ENCODE results near the gene ROCK2. TPM values are rescaled to one million over a fixed set of nuclear protein-coding genes. Genes with fewer than 3 reads are reported as not detected.

ROCK2 gene
- total RNA-seq, 2 experiments from 2014 or later: 12.6 to 12.7 TPM

DNA sequence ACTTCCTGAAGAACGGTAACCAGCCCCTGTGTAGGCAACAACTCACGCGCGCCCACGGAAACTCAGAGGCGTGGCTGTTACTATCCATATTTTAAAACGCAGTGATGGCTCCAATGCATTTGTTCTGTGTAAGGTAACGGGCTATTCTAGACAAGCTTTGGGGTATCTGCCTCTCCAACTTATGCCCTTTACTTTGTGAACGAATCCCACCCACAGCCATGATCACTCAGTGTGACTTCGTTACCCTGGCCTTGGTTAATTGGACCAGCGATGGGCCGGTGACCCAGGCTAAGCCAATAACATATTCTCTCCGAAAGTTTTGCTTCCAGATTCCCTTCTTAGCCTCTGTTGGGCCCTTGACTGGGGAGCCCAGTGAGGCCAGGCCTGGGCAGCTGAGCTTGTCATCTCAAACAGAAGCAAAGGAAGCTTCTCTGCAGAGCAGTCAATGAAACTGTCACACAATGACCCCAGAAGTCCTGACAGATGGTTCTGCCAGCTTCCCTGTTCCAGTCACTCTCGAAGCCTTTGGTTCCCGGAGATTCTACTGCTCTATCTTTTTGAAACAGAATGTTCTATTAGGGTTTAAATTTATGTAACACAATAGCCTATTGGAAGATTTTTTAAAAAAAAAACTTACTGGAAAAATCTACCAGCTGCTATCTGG, 30.7 kb upstream of the ROCK2 start:
- H3K27me3 Mint-ChIP-seq: no peaks in the 10 kb centered on the region
- H3K27ac Mint-ChIP-seq: no peak overlapping the region
- H3K36me3 Mint-ChIP-seq: no peaks in the 10 kb centered on the region
- H3K4me3 Mint-ChIP-seq: no peak overlapping the region
- no peaks in the 10 kb centered on the region for H3K9me3 Mint-ChIP-seq
- no peak for DNase-seq
- H3K4me1 Mint-ChIP-seq: no peaks in the 10 kb centered on the region

DNA sequence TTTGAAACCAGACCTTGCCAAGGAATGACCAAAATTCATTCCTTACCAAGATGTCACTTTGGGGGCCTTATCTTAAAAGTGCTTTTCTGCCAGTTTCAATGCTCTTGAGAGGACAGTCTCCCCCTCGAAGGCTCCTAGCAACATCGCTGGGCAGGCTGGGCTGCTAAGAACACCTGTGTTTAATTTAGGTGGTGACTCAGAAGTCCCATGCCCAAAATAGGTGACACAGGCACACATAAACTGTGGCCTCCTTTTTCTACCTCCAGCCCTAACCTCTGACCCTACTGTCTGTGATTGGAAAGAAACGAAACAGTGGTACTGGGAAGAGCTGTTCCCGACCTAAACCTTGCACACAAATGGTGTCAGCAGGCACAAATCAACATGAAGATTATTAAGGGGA, 28.7 kb upstream of the ROCK2 start:
- H3K36me3 Mint-ChIP-seq: no peaks in the 10 kb centered on the region
- H3K27ac Mint-ChIP-seq: no peak overlapping the region
- H3K4me1 Mint-ChIP-seq: no peaks in the 10 kb centered on the region
- no peak for DNase-seq
- H3K9me3 Mint-ChIP-seq: no peaks in the 10 kb centered on the region
- no peaks in the 10 kb centered on the region for H3K27me3 Mint-ChIP-seq
- H3K4me3 Mint-ChIP-seq: no peak overlapping the region

- DNase-seq: no peak
- Mint-ChIP-seq H3K4me3 (no peak overlapping the region), H3K9me3 (no peaks in the 10 kb centered on the region), H3K36me3 (no peaks in the 10 kb centered on the region), H3K27me3 (no peaks in the 10 kb centered on the region), H3K27ac (no peak overlapping the region), H3K4me1 (no peaks in the 10 kb centered on the region)
Observed at GRCh38 chr2:11371092-11371937, 26.9 kb upstream of the ROCK2 start.

DNA sequence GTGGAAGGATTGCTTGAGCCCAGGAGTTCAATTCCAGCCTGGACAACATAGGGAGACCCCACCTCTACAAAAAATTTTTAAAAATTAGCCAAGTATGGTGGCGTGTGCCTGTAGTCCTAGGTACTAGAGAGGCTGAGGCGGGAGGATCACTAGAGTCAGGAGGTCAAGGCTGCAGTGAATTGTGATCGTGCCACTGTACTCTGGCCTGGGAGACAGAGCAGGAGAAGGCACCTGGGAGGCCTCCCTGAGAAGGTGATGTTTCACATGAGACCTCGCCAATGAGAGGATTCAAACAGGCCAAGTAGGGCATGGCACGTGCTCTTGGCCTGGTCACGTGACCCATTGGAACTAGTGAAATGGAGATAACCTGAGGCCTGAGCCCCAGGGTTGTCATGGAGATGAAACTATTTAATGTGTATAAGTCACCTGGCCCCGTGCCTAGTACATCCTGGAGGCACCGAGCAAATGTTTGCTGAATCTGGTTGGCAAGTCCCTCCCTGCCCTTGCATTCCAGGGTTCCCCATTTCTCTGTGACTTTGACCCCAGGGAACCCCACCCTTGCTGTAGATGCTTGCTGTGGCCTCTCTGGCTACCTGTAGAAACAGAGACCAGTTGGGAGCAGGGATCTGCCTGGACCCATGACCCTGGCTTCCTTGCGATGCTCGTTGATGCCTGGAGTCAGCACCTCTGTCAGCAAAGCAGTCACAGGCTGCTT, 26.1 kb upstream of the ROCK2 start:
- Mint-ChIP-seq H3K4me1 (no peaks in the 10 kb centered on the region), H3K36me3 (no peaks in the 10 kb centered on the region), H3K27ac (no peak overlapping the region), H3K4me3 (no peak overlapping the region), H3K9me3 (no peaks in the 10 kb centered on the region), H3K27me3 (no peaks in the 10 kb centered on the region)
- DNase-seq: no peak

GRCh38 chr2:11368059-11368572, 23.7 kb upstream of the ROCK2 start:
- Mint-ChIP-seq H3K27ac (no peak overlapping the region), H3K36me3 (no peaks in the 10 kb centered on the region), H3K4me3 (no peak overlapping the region), H3K27me3 (no peaks in the 10 kb centered on the region), H3K9me3 (no peaks in the 10 kb centered on the region), H3K4me1 (no peaks in the 10 kb centered on the region)
- DNase-seq: no peak

GRCh38 chr2:11367170-11367730, 22.8 kb upstream of the ROCK2 start:
- no peak for DNase-seq
- Mint-ChIP-seq H3K36me3 (no peaks in the 10 kb centered on the region), H3K27me3 (no peaks in the 10 kb centered on the region), H3K4me3 (no peak overlapping the region), H3K27ac (no peak overlapping the region), H3K9me3 (no peaks in the 10 kb centered on the region), H3K4me1 (no peaks in the 10 kb centered on the region)

DNA sequence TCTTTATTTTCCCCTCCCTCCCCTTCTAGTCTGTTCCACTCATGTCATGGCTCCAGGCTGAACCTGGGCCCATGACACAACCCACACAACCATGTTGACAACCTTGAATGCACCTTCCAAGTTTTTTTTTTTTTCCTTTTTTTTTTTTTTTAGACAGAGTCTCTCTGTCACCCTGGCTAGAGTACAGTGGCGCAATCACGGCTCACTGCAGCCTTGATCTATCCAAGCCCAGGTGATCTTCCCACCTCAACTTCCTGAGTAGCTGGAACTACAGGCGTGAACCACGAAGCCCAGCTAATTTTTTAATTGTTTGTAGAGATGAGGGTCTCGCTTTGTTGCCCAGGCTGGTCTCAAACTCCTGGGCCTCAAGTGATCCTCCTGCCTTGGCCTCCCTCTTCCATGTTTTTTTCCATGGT, 21.9 kb upstream of the ROCK2 start:
- Mint-ChIP-seq H3K4me1 (no peaks in the 10 kb centered on the region), H3K4me3 (no peak overlapping the region), H3K9me3 (no peaks in the 10 kb centered on the region), H3K36me3 (no peaks in the 10 kb centered on the region), H3K27ac (no peak overlapping the region), H3K27me3 (no peaks in the 10 kb centered on the region)
- DNase-seq: no peak

DNA sequence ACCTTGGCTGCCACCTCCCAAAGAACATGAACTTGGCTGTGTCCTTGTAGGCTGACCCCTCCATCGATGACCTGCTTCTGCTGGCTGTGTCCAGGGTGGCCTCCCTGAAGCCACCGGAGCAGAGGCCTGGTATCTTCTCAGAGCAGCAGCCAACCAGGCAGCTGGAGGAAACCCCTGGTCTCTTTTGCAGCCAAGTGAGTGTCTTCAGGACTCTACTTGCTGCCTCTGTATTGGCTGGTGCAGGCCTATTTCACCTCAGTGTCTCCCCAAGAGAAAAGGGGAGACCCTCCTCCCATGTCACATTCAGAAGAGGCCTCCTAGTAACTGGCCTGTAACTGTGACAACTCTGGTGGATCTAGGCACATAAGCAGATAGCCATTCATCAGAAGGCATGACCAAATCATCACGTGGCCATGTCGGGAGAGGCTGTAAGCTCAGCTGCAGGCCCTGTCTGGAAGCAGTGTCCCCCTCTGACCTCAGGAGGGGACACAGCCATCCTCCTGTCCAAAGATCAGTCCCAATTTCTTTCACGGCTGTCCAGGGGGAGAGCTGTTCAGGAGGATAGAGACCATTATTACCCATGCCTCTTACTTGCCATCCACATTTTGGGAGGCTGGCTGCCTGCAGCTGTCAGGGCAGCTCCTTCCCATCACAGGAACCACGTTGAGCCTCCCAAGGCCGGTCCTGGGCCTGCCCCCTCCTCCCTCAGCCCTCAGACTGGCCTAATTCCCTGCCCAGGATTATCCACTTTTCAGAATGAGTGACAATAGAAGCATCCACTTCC, 20.9 kb upstream of the ROCK2 start:
- no peak overlapping the region for H3K27ac Mint-ChIP-seq
- no peak for DNase-seq
- no peak overlapping the region for H3K4me3 Mint-ChIP-seq
- no peaks in the 10 kb centered on the region for H3K4me1 Mint-ChIP-seq
- no peaks in the 10 kb centered on the region for H3K36me3 Mint-ChIP-seq
- H3K9me3 Mint-ChIP-seq: no peaks in the 10 kb centered on the region
- H3K27me3 Mint-ChIP-seq: no peaks in the 10 kb centered on the region

GRCh38 chr2:11364565-11364887, 20.1 kb upstream of the ROCK2 start:
- Mint-ChIP-seq H3K27me3 (no peaks in the 10 kb centered on the region), H3K4me1 (no peaks in the 10 kb centered on the region), H3K36me3 (no peaks in the 10 kb centered on the region), H3K9me3 (no peaks in the 10 kb centered on the region), H3K4me3 (no peak overlapping the region), H3K27ac (no peak overlapping the region)
- no peak for DNase-seq

DNA sequence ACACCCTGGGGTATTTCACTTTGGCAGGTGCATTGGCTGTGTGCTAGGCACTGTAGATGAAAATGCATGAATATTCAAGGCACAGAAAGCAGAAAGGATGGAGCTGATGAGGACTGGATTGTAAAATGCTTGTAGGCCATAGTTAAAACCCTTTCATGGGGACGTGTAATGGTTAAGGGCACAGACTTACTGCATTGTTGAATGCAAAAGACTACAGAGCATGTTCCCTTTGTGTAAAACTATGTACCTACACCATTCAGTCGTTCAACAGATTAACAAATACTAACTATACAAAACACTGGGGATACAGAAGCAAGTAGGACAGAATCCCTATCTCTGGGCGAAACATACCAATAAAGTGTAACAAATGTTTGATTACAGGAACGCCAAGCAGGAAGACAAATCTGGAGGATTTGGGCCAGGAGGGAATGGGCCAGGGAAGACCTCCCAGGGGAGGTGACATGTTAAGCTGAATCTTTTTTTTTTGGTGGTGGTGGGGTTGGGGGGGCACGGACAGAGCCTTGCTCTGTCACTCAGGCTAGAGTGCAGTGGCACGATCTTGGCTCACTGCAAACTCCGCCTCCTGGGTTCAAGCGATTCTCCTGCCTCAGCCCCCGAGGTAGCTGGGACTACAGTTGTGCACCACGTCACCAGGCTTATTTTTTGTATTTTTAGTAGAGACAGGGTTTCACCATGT, 19.6 kb upstream of the ROCK2 start:
- Mint-ChIP-seq H3K4me3 (no peak overlapping the region), H3K9me3 (no peaks in the 10 kb centered on the region), H3K4me1 (no peaks in the 10 kb centered on the region), H3K27me3 (no peaks in the 10 kb centered on the region), H3K36me3 (no peaks in the 10 kb centered on the region), H3K27ac (no peak overlapping the region)
- DNase-seq: no peak

DNA sequence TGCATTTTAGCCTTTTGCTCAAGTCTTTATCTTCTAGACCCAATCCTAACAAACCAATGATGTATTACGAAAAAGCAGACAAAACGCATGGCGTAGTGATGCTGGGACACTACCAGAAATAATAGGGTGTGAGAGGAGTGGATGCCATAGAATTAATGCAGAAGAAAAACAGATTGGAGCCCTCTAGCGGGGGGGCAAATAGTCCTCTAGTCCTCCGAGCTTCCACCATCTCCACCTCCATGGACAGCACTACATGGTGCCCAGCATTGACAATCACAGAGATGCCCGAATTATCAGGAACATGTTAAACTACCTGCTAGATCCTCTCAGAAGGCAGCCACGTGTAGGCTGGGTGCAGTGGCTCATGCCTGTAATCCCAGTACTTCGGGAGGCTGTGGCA, 15.4 kb upstream of the ROCK2 start:
- Mint-ChIP-seq H3K36me3 (no peaks in the 10 kb centered on the region), H3K9me3 (no peaks in the 10 kb centered on the region), H3K27ac (no peak overlapping the region), H3K4me1 (no peaks in the 10 kb centered on the region), H3K4me3 (no peak overlapping the region), H3K27me3 (no peaks in the 10 kb centered on the region)
- no peak for DNase-seq

DNA sequence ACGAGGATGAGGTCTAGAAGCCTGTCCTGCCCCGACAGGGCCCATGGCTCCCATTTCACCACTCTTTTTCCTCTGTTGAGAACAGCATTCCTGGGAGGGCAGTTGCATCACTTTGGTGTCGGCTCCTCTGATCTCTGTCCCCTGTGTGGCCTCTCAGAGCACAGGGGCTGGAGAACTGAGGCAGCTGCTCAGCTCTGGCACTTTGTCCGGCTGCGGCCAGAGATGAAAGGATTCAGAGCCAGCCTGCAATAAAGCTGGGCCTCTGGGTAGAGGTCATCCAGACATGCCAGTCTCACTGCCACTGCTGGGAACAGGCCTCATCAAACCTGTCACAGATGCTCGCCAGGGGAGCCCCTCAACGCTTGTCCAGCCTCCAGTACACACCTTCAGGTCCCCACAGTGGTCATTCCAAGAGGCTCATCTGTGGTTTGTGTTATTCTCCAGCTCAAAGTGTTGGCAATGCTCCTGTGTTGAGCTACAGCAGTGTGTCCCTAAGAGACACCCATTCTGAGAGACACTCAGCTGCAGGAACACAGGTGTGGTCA, 13.1 kb upstream of the ROCK2 start:
- Mint-ChIP-seq H3K36me3 (no peaks in the 10 kb centered on the region), H3K9me3 (no peaks in the 10 kb centered on the region), H3K27ac (no peak overlapping the region), H3K27me3 (no peaks in the 10 kb centered on the region), H3K4me1 (no peaks in the 10 kb centered on the region), H3K4me3 (no peak overlapping the region)
- no peak for DNase-seq

- Mint-ChIP-seq H3K36me3 (no peaks in the 10 kb centered on the region), H3K4me1 (no peaks in the 10 kb centered on the region), H3K9me3 (no peaks in the 10 kb centered on the region), H3K27ac (no peak overlapping the region), H3K4me3 (no peak overlapping the region), H3K27me3 (no peaks in the 10 kb centered on the region)
- no peak for DNase-seq
Observed at GRCh38 chr2:11356764-11357163, 12.3 kb upstream of the ROCK2 start.
